ENCODE results near the gene RAB8A. TPM values are rescaled to one million over a fixed set of nuclear protein-coding genes. Genes with fewer than 3 reads are reported as not detected.

Gene RAB8A
- total and polyA plus RNA-seq, 2 experiments from 2014 or later: 53.1 to 59.5 TPM

DNA sequence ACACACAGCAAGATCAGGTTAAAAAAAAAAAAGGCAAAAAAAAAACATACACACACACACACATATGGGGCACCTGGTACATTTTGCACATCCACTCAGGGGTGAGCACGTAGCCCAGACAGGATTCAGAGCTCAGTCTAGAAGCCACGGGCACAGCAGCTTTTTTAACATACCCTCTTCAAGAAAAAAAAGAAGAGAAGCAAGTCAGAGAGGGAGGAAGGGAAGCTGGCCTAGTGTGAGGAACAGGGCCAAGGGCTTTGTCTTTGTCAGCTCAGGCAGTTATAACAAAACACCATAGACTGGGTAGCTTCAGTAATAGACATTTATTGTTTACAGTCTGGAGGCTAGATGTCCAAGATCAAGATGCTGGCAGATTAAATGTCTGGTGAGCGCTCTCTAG lies 37.7 kb upstream of the RAB8A start:
- H3K36me3 ChIP-seq (ENCODE audit: insufficient read depth): no peaks in the 10 kb centered on the region
- peaks cover 18% of the 10 kb centered on the region for H3K4me1 ChIP-seq (ENCODE audit: insufficient read depth)
- Mint-ChIP-seq H3K27me3 (ENCODE audit: insufficient read depth, low read depth, poor library complexity) (peaks cover 38% of the 10 kb centered on the region), H3K4me3 (no peak overlapping the region; the same call in 2 of the 3 replicates), H3K4me1 (peaks cover 24% of the 10 kb centered on the region), H3K27ac (no peak overlapping the region), H3K36me3 (ENCODE audit: low read depth) (peaks cover 24% of the 10 kb centered on the region), H3K9me3 (peaks cover 9% of the 10 kb centered on the region)
- ATAC-seq (no peak), DNase-seq (ENCODE audit: low spot score) (no peak)
- H3F3A ChIP-seq (replicated peaks; ENCODE audit: low read depth): peaks cover 15% of the 10 kb centered on the region; the same call in 1 of the 2 replicates
- no peaks in the 10 kb centered on the region for H3K9me2 ChIP-seq (ENCODE audit: insufficient read depth)
- H3K27me3 ChIP-seq (ENCODE audit: insufficient read depth): no peaks in the 10 kb centered on the region
- H3K27ac ChIP-seq (ENCODE audit: low read depth): no peak overlapping the region
- H2AFZ ChIP-seq: no peak overlapping the region
- no peak overlapping the region for H3K4me3 ChIP-seq
- H3K4me2 ChIP-seq: no peak overlapping the region
- TF ChIP-seq EZH2phosphoT487 (IDR thresholded peaks at IDR 0.05; ENCODE audit: unreplicated experiment) (no peak), EZH2 (IDR thresholded peaks at IDR 0.05; ENCODE audit: low read depth, unreplicated experiment) (no peak), NANOG (IDR thresholded peaks at IDR 0.05; ENCODE audit: borderline replicate concordance) (no peak), STAT1 (IDR thresholded peaks at IDR 0.05; ENCODE audit: unreplicated experiment) (no peak), ZNF331 (CRISPR knock-in tag; IDR thresholded peaks at IDR 0.05; ENCODE audit: low read depth) (no peak)
- TF ChIP-seq, protein P1, sequence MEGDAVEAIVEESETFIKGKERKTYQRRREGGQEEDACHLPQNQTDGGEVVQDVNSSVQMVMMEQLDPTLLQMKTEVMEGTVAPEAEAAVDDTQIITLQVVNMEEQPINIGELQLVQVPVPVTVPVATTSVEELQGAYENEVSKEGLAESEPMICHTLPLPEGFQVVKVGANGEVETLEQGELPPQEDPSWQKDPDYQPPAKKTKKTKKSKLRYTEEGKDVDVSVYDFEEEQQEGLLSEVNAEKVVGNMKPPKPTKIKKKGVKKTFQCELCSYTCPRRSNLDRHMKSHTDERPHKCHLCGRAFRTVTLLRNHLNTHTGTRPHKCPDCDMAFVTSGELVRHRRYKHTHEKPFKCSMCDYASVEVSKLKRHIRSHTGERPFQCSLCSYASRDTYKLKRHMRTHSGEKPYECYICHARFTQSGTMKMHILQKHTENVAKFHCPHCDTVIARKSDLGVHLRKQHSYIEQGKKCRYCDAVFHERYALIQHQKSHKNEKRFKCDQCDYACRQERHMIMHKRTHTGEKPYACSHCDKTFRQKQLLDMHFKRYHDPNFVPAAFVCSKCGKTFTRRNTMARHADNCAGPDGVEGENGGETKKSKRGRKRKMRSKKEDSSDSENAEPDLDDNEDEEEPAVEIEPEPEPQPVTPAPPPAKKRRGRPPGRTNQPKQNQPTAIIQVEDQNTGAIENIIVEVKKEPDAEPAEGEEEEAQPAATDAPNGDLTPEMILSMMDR (conservative IDR thresholded peaks at IDR 0.05; ENCODE audit: low read depth in 2 of 2): no peak
- TF ChIP-seq, protein P2, sequence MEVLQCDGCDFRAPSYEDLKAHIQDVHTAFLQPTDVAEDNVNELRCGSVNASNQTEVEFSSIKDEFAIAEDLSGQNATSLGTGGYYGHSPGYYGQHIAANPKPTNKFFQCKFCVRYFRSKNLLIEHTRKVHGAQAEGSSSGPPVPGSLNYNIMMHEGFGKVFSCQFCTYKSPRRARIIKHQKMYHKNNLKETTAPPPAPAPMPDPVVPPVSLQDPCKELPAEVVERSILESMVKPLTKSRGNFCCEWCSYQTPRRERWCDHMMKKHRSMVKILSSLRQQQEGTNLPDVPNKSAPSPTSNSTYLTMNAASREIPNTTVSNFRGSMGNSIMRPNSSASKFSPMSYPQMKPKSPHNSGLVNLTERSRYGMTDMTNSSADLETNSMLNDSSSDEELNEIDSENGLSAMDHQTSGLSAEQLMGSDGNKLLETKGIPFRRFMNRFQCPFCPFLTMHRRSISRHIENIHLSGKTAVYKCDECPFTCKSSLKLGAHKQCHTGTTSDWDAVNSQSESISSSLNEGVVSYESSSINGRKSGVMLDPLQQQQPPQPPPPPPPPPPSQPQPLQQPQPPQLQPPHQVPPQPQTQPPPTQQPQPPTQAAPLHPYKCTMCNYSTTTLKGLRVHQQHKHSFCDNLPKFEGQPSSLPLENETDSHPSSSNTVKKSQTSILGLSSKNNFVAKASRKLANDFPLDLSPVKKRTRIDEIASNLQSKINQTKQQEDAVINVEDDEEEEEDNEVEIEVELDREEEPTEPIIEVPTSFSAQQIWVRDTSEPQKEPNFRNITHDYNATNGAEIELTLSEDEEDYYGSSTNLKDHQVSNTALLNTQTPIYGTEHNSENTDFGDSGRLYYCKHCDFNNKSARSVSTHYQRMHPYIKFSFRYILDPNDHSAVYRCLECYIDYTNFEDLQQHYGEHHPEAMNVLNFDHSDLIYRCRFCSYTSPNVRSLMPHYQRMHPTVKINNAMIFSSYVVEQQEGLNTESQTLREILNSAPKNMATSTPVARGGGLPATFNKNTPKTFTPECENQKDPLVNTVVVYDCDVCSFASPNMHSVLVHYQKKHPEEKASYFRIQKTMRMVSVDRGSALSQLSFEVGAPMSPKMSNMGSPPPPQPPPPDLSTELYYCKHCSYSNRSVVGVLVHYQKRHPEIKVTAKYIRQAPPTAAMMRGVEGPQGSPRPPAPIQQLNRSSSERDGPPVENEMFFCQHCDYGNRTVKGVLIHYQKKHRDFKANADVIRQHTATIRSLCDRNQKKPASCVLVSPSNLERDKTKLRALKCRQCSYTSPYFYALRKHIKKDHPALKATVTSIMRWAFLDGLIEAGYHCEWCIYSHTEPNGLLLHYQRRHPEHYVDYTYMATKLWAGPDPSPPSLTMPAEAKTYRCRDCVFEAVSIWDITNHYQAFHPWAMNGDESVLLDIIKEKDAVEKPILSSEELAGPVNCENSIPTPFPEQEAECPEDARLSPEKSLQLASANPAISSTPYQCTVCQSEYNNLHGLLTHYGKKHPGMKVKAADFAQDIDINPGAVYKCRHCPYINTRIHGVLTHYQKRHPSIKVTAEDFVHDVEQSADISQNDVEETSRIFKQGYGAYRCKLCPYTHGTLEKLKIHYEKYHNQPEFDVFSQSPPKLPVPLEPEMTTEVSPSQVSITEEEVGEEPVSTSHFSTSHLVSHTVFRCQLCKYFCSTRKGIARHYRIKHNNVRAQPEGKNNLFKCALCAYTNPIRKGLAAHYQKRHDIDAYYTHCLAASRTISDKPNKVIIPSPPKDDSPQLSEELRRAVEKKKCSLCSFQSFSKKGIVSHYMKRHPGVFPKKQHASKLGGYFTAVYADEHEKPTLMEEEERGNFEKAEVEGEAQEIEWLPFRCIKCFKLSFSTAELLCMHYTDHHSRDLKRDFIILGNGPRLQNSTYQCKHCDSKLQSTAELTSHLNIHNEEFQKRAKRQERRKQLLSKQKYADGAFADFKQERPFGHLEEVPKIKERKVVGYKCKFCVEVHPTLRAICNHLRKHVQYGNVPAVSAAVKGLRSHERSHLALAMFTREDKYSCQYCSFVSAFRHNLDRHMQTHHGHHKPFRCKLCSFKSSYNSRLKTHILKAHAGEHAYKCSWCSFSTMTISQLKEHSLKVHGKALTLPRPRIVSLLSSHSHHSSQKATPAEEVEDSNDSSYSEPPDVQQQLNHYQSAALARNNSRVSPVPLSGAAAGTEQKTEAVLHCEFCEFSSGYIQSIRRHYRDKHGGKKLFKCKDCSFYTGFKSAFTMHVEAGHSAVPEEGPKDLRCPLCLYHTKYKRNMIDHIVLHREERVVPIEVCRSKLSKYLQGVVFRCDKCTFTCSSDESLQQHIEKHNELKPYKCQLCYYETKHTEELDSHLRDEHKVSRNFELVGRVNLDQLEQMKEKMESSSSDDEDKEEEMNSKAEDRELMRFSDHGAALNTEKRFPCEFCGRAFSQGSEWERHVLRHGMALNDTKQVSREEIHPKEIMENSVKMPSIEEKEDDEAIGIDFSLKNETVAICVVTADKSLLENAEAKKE (CRISPR knock-in tag; IDR thresholded peaks at IDR 0.05): no peak
- TF ChIP-seq, protein P3, sequence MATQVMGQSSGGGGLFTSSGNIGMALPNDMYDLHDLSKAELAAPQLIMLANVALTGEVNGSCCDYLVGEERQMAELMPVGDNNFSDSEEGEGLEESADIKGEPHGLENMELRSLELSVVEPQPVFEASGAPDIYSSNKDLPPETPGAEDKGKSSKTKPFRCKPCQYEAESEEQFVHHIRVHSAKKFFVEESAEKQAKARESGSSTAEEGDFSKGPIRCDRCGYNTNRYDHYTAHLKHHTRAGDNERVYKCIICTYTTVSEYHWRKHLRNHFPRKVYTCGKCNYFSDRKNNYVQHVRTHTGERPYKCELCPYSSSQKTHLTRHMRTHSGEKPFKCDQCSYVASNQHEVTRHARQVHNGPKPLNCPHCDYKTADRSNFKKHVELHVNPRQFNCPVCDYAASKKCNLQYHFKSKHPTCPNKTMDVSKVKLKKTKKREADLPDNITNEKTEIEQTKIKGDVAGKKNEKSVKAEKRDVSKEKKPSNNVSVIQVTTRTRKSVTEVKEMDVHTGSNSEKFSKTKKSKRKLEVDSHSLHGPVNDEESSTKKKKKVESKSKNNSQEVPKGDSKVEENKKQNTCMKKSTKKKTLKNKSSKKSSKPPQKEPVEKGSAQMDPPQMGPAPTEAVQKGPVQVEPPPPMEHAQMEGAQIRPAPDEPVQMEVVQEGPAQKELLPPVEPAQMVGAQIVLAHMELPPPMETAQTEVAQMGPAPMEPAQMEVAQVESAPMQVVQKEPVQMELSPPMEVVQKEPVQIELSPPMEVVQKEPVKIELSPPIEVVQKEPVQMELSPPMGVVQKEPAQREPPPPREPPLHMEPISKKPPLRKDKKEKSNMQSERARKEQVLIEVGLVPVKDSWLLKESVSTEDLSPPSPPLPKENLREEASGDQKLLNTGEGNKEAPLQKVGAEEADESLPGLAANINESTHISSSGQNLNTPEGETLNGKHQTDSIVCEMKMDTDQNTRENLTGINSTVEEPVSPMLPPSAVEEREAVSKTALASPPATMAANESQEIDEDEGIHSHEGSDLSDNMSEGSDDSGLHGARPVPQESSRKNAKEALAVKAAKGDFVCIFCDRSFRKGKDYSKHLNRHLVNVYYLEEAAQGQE (IDR thresholded peaks at IDR 0.05; ENCODE audit: unreplicated experiment): no peak
- H3K79me2 ChIP-seq (replicated peaks; ENCODE audit: insufficient read depth): peaks cover 19% of the 10 kb centered on the region
- H4K20me1 ChIP-seq (replicated peaks; ENCODE audit: insufficient read depth): no peaks in the 10 kb centered on the region

Measured in GM23338 (cell line).